ENCODE results near the gene TIGD1. TPM values are rescaled to one million over a fixed set of nuclear protein-coding genes. Genes with fewer than 3 reads are reported as not detected.
"Not testable (repeated sequence)": the region's sequence is repeated elsewhere in the genome, so short reads cannot be mapped to it uniquely, and the experiment has no call there.

The TIGD1 gene
- total RNA-seq, 4 donors from 2014 or later = 2.4 to 5.3 (median 4.2) TPM

DNA sequence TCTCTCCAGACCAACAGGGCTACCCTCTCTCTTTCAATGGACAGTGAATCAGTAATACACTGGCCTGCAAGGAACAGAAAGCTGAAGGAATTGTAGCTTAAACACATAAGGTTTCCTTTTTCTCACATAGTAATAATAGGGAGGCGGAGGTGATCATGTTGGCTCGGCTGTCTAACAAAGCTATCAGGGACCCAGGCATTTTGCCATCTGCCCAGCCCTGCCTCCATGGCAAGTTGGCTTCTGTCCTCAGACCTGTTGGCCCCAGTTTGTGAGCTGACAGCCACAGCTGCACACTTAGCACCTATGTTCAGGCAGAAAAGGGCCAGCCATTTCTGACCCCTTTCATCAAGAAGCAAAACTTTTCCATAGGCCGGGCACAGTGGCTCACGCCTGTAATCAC is 12.9 kb downstream of the TIGD1 start:
- no peak for TF ChIP-seq EP300 (IDR thresholded peaks at IDR 0.05)
- Histone ChIP-seq H3K9me3 (peaks cover 0 to 7% (median 0%) of the 10 kb centered on the region in 4 donors), H3K27ac (no peak overlapping the region), H3K4me1 (no peaks in the 10 kb centered on the region), H3K27me3 (peaks cover 0 to 60% of the 10 kb centered on the region in 2 donors), H3K36me3 (no peaks in the 10 kb centered on the region), H3K4me3 (no peak overlapping the region)
- WGBS, 2 donors = 86 to 88% methylated on average over 4 of the region's 4 CpGs
- no peak for DNase-seq (ENCODE audit: low spot score in 2 of 2)

DNA sequence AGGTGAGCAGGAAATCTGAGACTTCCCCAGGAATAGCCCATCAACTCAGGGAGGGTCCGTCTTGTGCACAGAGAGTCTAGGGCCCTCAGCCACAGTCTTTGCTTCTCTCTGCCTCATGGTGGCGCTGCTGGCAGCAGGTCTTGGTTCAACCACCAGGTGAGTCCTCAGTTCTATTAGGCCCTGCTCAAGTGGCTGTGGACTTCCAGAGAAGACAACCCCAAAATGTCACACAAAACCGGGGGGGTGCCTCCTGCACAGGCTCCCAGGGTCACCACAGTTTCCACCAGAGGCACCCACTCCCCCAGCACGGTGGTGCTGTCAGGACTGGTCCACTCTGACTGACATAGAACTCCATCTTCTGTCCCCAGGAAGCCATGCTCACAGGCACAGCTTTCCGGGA is 13.3 kb downstream of the TIGD1 start:
- Histone ChIP-seq H3K27me3 (peaks cover 0 to 60% of the 10 kb centered on the region in 2 donors), H3K36me3 (no peaks in the 10 kb centered on the region), H3K4me1 (no peaks in the 10 kb centered on the region), H3K4me3 (no peak overlapping the region), H3K27ac (no peak overlapping the region), H3K9me3 (peaks cover 0 to 7% (median 0%) of the 10 kb centered on the region in 4 donors)
- 54 to 65% methylated on average over 3 to 5 of the region's 5 CpGs for WGBS, 2 donors
- no peak for TF ChIP-seq EP300 (IDR thresholded peaks at IDR 0.05)
- TF ChIP-seq, protein P1, sequence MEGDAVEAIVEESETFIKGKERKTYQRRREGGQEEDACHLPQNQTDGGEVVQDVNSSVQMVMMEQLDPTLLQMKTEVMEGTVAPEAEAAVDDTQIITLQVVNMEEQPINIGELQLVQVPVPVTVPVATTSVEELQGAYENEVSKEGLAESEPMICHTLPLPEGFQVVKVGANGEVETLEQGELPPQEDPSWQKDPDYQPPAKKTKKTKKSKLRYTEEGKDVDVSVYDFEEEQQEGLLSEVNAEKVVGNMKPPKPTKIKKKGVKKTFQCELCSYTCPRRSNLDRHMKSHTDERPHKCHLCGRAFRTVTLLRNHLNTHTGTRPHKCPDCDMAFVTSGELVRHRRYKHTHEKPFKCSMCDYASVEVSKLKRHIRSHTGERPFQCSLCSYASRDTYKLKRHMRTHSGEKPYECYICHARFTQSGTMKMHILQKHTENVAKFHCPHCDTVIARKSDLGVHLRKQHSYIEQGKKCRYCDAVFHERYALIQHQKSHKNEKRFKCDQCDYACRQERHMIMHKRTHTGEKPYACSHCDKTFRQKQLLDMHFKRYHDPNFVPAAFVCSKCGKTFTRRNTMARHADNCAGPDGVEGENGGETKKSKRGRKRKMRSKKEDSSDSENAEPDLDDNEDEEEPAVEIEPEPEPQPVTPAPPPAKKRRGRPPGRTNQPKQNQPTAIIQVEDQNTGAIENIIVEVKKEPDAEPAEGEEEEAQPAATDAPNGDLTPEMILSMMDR (IDR thresholded peaks at IDR 0.05) = no peak
- no peak for TF ChIP-seq POLR2A (IDR thresholded peaks at IDR 0.05)
- DNase-seq (ENCODE audit: low spot score in 2 of 2) = no peak

DNA sequence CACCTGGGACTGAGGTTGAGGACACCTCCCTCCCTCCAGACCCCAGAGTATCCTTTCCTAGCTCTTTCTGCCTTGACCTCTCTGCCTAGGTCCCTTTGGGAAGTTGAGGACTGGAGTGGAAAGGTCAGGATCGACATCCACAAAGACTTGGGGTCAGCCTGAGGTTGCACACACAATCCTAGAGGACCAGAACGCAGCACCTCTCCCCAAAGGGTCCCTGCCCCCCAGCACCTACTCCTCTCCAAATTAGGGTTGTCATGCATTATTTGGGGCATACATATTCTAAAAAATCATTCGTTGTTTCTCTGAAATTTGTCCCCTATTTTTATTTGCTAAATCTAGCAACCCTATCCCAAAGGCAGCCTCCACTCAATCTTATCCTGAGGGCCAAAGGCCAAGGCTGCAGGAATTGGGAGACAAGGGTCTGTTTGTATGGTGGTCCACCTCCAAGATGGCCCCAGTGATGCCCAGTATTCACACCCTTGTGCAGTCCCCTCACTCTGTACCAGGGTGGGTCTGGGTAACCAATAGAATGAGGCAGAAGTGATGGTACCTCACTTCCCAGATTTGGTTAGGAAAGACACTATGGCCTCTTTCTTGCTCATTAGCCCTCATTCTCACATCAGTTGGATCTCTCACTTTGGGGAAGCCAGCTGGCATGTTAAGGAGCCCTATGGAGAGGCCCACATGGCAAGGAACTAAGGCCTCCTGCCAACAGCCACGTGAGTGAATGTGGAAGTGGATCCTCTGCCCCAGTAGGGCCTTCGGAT is 14.4 kb downstream of the TIGD1 start:
- 81 to 85% methylated on average over 5 of the region's 5 CpGs for WGBS, 2 donors
- H3K27ac ChIP-seq = no peak overlapping the region
- peaks cover 0 to 7% (median 0%) of the 10 kb centered on the region in 4 donors for H3K9me3 ChIP-seq
- no peak for DNase-seq (ENCODE audit: low spot score in 2 of 2)
- H3K4me1 ChIP-seq = no peaks in the 10 kb centered on the region
- H3K27me3 ChIP-seq = peaks cover 0 to 61% of the 10 kb centered on the region in 2 donors
- H3K36me3 ChIP-seq = no peaks in the 10 kb centered on the region
- TF ChIP-seq, protein P1 (IDR thresholded peaks at IDR 0.05) = no peak
- TF ChIP-seq POLR2A (IDR thresholded peaks at IDR 0.05) = no peak
- no peak for TF ChIP-seq EP300 (IDR thresholded peaks at IDR 0.05)
- no peak overlapping the region for H3K4me3 ChIP-seq

DNA sequence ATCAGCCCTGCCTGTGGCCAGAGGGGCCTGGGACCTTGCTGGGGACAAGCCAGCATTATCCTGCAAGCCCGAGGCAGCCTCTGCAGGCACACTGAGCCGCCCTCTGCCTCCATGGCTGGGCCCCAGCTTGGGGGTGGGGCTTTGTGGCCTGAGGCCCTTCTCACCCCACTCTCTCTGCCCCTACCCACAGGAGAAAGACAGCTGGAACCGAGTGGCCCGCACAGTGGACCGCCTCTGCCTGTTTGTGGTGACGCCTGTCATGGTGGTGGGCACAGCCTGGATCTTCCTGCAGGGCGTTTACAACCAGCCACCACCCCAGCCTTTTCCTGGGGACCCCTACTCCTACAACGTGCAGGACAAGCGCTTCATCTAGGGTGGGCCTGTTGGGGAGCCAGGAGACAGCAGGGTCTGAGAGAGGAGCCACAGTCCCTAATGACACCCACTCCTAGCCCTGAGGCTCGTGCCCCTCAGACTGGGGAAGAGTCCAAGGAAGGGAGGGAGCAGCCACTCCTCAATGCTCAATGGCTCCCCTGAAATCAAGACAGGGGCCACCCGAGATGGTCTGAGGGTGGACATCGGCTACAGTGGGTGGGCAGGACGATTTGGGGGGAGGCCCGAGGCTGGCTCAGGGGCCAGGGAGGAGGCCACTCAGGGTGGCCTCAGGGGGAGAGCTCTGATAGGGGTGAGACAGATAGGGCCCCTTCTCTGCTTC is 15.3 kb downstream of the TIGD1 start:
- TF ChIP-seq POLR2A (IDR thresholded peaks at IDR 0.05) (no peak), EP300 (IDR thresholded peaks at IDR 0.05) (no peak)
- TF ChIP-seq, protein P1 (IDR thresholded peaks at IDR 0.05) = no peak

DNA sequence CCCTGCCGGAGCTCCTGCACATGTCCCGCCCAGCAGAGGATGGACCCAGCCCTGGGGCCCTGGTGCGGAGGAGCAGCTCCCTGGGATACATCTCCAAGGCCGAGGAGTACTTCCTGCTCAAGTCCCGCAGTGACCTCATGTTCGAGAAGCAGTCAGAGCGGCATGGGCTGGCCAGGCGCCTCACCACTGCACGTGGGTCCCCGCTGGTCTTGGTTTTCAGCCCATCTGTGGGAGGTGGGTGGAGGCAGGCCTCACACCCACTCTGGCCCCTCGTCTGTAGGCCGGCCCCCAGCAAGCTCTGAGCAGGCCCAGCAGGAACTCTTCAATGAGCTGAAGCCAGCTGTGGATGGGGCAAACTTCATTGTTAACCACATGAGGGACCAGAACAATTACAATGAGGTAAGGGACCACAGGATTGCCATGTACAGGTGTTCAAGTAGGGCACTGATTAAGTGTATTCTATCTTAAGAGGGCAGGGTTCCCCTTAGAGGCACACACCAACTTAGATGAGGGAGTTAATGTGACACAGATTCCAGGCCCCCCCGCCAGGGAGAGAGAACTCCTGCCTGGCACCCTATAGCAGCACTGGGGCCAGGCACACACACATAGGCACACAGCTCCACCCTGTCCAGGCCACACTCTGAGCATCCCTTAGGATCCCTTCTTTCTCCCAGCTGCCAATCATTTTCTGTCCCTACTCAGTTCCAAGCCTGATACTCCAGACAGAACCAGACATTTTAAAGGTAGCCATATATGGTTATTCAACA is 16.2 kb downstream of the TIGD1 start:
- 53 to 61% methylated on average over 8 to 12 of the region's 13 CpGs for WGBS, 2 donors

More for the DNA sequence above, 15.3 kb downstream of the TIGD1 start:
- no peaks in the 10 kb centered on the region for H3K36me3 ChIP-seq
- peaks cover 0 to 7% (median 0%) of the 10 kb centered on the region in 4 donors for H3K9me3 ChIP-seq
- WGBS, 2 donors = 53 to 63% methylated on average over 14 of the region's 14 CpGs
- DNase-seq (ENCODE audit: low spot score in 2 of 2) = no peak
- H3K27ac ChIP-seq = no peak overlapping the region
- H3K4me1 ChIP-seq = no peaks in the 10 kb centered on the region
- no peak overlapping the region for H3K4me3 ChIP-seq
- peaks cover 0 to 69% of the 10 kb centered on the region in 2 donors for H3K27me3 ChIP-seq

DNA sequence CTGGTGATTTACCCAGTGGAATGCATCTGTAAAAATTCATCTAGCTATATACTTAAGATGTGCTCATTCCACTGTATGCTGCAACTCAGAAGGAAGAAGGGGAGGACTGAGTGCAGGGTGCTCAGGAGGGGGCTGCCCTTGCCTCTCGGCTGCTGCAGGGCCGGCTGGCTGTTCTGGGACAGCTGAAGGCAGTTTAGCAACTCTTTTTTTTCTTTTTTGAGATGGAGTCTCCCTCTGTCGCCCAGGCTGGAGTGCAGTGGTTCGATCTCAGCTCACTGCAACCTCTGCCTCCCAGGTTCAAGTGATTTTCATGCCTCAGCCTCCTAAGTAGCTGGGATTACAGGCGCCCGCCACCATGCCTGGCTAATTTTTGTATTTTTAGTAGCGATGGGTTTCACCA is 17.5 kb downstream of the TIGD1 start:
- not testable (repeated sequence) for H3K4me1 ChIP-seq; H3K36me3 ChIP-seq; DNase-seq (ENCODE audit: low spot score in 2 of 2); H3K27ac ChIP-seq; H3K4me3 ChIP-seq; H3K9me3 ChIP-seq
- H3K27me3 ChIP-seq = peaks cover 0 to 62% of the 10 kb centered on the region in 2 donors
- 86 to 89% methylated on average over 7 of the region's 7 CpGs for WGBS, 2 donors

More for the DNA sequence above, 16.2 kb downstream of the TIGD1 start:
- Histone ChIP-seq H3K4me3 (no peak overlapping the region), H3K36me3 (no peaks in the 10 kb centered on the region), H3K27me3 (peaks cover 0 to 68% of the 10 kb centered on the region in 2 donors), H3K27ac (no peak overlapping the region), H3K4me1 (no peaks in the 10 kb centered on the region), H3K9me3 (peaks cover 0 to 7% (median 0%) of the 10 kb centered on the region in 4 donors)
- DNase-seq (ENCODE audit: low spot score in 2 of 2) = no peak
- TF ChIP-seq POLR2A (IDR thresholded peaks at IDR 0.05) (no peak), EP300 (IDR thresholded peaks at IDR 0.05) (no peak)
- TF ChIP-seq, protein P1 (IDR thresholded peaks at IDR 0.05) = no peak
